HepG2 (cell line): ENCODE data around the gene ODC1. TPM values are rescaled to one million over a fixed set of nuclear protein-coding genes. Genes with fewer than 3 reads are reported as not detected.

Experiments used
- ATF1 ChIP-seq: IDR thresholded peaks from 2 replicates; pipeline ENCODE4 v1.6.1; 2016; ENCODE audit warnings: mild to moderate bottlenecking, control low read depth
- CBX1 ChIP-seq: IDR thresholded peaks from one replicate; pipeline ENCODE4 v1.6.1; 2016; ENCODE audit warnings: antibody characterized with exemption, low read depth
- CREB1 ChIP-seq, 2 experiments: fragments of 450-650 bp in 1 of 2; IDR thresholded peaks; 2 replicates each; pipeline ENCODE4 v1.6.1; 2016 to 2017; ENCODE audit warnings: control low read depth in 1 of 2, mild to moderate bottlenecking in 1 of 2, missing compliant biosample characterization in 1 of 2, missing genetic modification characterization in 1 of 2
- EED ChIP-seq: sonication (generic); formaldehyde crosslinking; IDR thresholded peaks from 2 replicates; pipeline ENCODE4 v1.5.0; 2020; ENCODE audit warnings: mild to moderate bottlenecking, missing genetic modification reagents
- FLYWCH1 ChIP-seq: sonication (generic); formaldehyde crosslinking; IDR thresholded peaks from 2 replicates; pipeline ENCODE4 v1.8.1; 2023; ENCODE audit warnings: mild to moderate bottlenecking, missing genetic modification reagents
- HES4 ChIP-seq: sonication (generic); formaldehyde crosslinking; IDR thresholded peaks from 2 replicates; pipeline ENCODE4 v1.9.0; 2021; ENCODE audit warnings: mild to moderate bottlenecking, missing genetic modification reagents, borderline replicate concordance
- IKZF5 ChIP-seq: IDR thresholded peaks from 2 replicates; pipeline ENCODE4 v1.6.1; 2018; ENCODE audit warnings: missing genetic modification reagents, mild to moderate bottlenecking, missing compliant biosample characterization
- MEF2D ChIP-seq: sonication (generic); formaldehyde crosslinking; IDR thresholded peaks from 2 replicates; pipeline ENCODE4 v1.5.1; 2020; ENCODE audit warnings: mild to moderate bottlenecking, missing genetic modification reagents
- NFIB ChIP-seq: sonication (generic); formaldehyde crosslinking; IDR thresholded peaks from 2 replicates; pipeline ENCODE4 v1.9.0; 2021; ENCODE audit warnings: missing genetic modification reagents, mild to moderate bottlenecking, borderline replicate concordance
- POGZ ChIP-seq: sonication (generic); formaldehyde crosslinking; IDR thresholded peaks from 2 replicates; pipeline ENCODE4 v1.4.0; 2020; ENCODE audit warnings: mild to moderate bottlenecking, missing genetic modification reagents
- RAD21 ChIP-seq: fragments of 450-650 bp; formaldehyde crosslinking; IDR thresholded peaks from 2 replicates; pipeline ENCODE4 v1.5.0; 2020; ENCODE audit warnings: mild to moderate bottlenecking
- SMAD1 ChIP-seq: sonication (generic); formaldehyde crosslinking; IDR thresholded peaks from 2 replicates; pipeline ENCODE4 v1.4.0; 2020; ENCODE audit warnings: missing genetic modification reagents, low read depth, mild to moderate bottlenecking, borderline replicate concordance
- SMC3 ChIP-seq: IDR thresholded peaks from 2 replicates; pipeline ENCODE4 v1.6.1; 2011; ENCODE audit warnings: low read length, improper control_type of control experiment
- TCF7 ChIP-seq: sonication (generic); IDR thresholded peaks from 2 replicates; pipeline ENCODE4 v1.6.1; 2016; ENCODE audit warnings: antibody characterized with exemption, low read depth
- TEAD3 ChIP-seq: optimal IDR thresholded peaks from 2 replicates; pipeline ENCODE3; 2016; ENCODE audit warnings: borderline replicate concordance
- USF2 ChIP-seq, 2 experiments: sonication (generic) in 1 of 2; formaldehyde crosslinking in 1 of 2; IDR thresholded peaks; 2 replicates each; pipeline versions ENCODE4 v1.5.1 to v1.6.1; 2011 to 2020; ENCODE audit warnings: borderline replicate concordance in 1 of 2, low read depth in 1 of 2, low read length in 1 of 2, mild to moderate bottlenecking in 1 of 2, missing genetic modification reagents in 1 of 2, moderate library complexity in 1 of 2
- YEATS2 ChIP-seq: sonication (generic); formaldehyde crosslinking; IDR thresholded peaks from 2 replicates; pipeline ENCODE4 v1.4.0; 2020; ENCODE audit warnings: missing genetic modification reagents, borderline replicate concordance
- ZNF331 ChIP-seq: sonication (generic); formaldehyde crosslinking; IDR thresholded peaks from 2 replicates; pipeline ENCODE4 v1.4.0; 2020; ENCODE audit warnings: missing genetic modification reagents
- ZNF362 ChIP-seq: sonication (generic); formaldehyde crosslinking; IDR thresholded peaks from 2 replicates; pipeline ENCODE4 v1.4.0; 2020; ENCODE audit warnings: missing genetic modification reagents, mild to moderate bottlenecking, borderline replicate concordance
- ZNF501 ChIP-seq: sonication (generic); formaldehyde crosslinking; IDR thresholded peaks from 2 replicates; pipeline ENCODE4 v1.5.1; 2020; ENCODE audit warnings: mild to moderate bottlenecking, moderate library complexity, missing genetic modification reagents
- ZNF503 ChIP-seq: sonication (generic); formaldehyde crosslinking; IDR thresholded peaks from 2 replicates; pipeline ENCODE4 v1.4.0; 2020; ENCODE audit warnings: missing genetic modification reagents
- ZNF572 ChIP-seq: sonication (generic); formaldehyde crosslinking; IDR thresholded peaks from 2 replicates; pipeline ENCODE4 v1.5.1; 2020; ENCODE audit warnings: mild to moderate bottlenecking, missing genetic modification reagents
- ZNF740 ChIP-seq: sonication (generic); formaldehyde crosslinking; IDR thresholded peaks from 2 replicates; pipeline ENCODE4 v1.4.0; 2020; ENCODE audit warnings: missing genetic modification reagents
- polyA plus RNA-seq, 8 experiments: library from polyadenylated mRNA; depleted of rRNA in 3 of 8; stranded (reverse) in 7 of 8; unstranded in 1 of 8; fragments of >200 nt; fragmentation: Illumina TruSeq in 4 of 8; extraction: Trizol in 4 of 8; gene quantifications; 2 replicates each; pipeline versions ENCODE4 v1.2.1 to v1.2.3, GENCODE V29; 2011 to 2016; ENCODE audit warnings: low read depth in 4 of 8, missing spikeins in 1 of 8, mixed read lengths in 1 of 8; ENCODE audit not compliant: insufficient read depth in 1 of 8
- total RNA-seq, 5 experiments: library from RNA; depleted of rRNA; stranded (reverse); fragments of >200 nt; fragmentation: Illumina TruSeq; extraction: Trizol; gene quantifications; 2 replicates each; pipeline ENCODE4 v1.2.3, GENCODE V29; 2016; ENCODE audit warnings: low read depth in 1 of 5

The ODC1 gene
- total and polyA plus RNA-seq, 2 of the 13 experiments (the other 11 are each of a cell fraction or from before 2014, with no cell fraction given): 142 to 371 TPM

- peak; percentile 72 for TF ChIP-seq TEAD3 (CRISPR knock-in tag)
- 0 out of 2 replicates have a peak, but pooled peaks have one; percentile 49 for TF ChIP-seq IKZF5 (CRISPR knock-in tag)
- no peak for TF ChIP-seq RAD21 (CRISPR knock-in tag)
- peak; percentile 74; the same call in 1 of the 2 replicates for TF ChIP-seq YEATS2
- no peak for TF ChIP-seq USF2 (IDR thresholded peaks at IDR 0.05; ENCODE audit: low read depth, low read length)
- TF ChIP-seq USF2 (CRISPR knock-in tag; IDR thresholded peaks at IDR 0.05; ENCODE audit: borderline replicate concordance): 0 out of 2 replicates have a peak, but pooled peaks have one; percentile 10
- no peak for TF ChIP-seq FLYWCH1 (CRISPR knock-in tag)
- TF ChIP-seq ZNF501 (CRISPR knock-in tag): peak; percentile 55
- no peak for TF ChIP-seq ZNF503 (CRISPR knock-in tag)
- no peak for TF ChIP-seq NFIB
- TF ChIP-seq CREB1 (IDR thresholded peaks at IDR 0.05): no peak
- no peak; the same call in 1 of the 2 replicates for TF ChIP-seq CREB1 (CRISPR knock-in tag; IDR thresholded peaks at IDR 0.05)
- TF ChIP-seq HES4 (CRISPR knock-in tag): no peak
- no peak for TF ChIP-seq ATF1 (CRISPR knock-in tag)
- TF ChIP-seq EED (CRISPR knock-in tag): 0 out of 2 replicates have a peak, but pooled peaks have one; percentile 11
- no peak for TF ChIP-seq SMC3
- TF ChIP-seq CBX1: peak; percentile 13
- TF ChIP-seq ZNF362 (CRISPR knock-in tag): no peak
- no peak for TF ChIP-seq ZNF740 (CRISPR knock-in tag)
- 0 out of 2 replicates have a peak, but pooled peaks have one; percentile 77 for TF ChIP-seq ZNF572 (CRISPR knock-in tag)
- peak; percentile 83 for TF ChIP-seq POGZ
- 0 out of 2 replicates have a peak, but pooled peaks have one; percentile 42 for TF ChIP-seq MEF2D (CRISPR knock-in tag)
- TF ChIP-seq ZNF331 (CRISPR knock-in tag): peak; percentile 31; the same call in 1 of the 2 replicates
- TF ChIP-seq TCF7: 0 out of 2 replicates have a peak, but pooled peaks have one; percentile 13
- TF ChIP-seq SMAD1 (CRISPR knock-in tag): 0 out of 2 replicates have a peak, but pooled peaks have one; percentile 64
Measured at GRCh38 chr2:10481055-10481665, 33.0 kb upstream of the ODC1 start (continued).
